ENCODE data around the gene LRRC30.

Gene LRRC30

GRCh38 chr18:7236072-7236471, 5.2 kb downstream of the LRRC30 start:
- H3K27ac ChIP-seq (ENCODE audit: insufficient read depth, low read depth, low read length, poor library complexity, severe bottlenecking): no peak overlapping the region
- WGBS, 2 experiments: 86 to 97% methylated on average over 2 of the region's 2 CpGs
- no peak overlapping the region for H3K4me3 ChIP-seq (ENCODE audit: insufficient read depth, low read depth, low read length)

GRCh38 chr18:7236933-7237332, 6.0 kb downstream of the LRRC30 start:
- Histone ChIP-seq H3K36me3 (ENCODE audit: control insufficient read depth, insufficient read depth, low read length) (no peaks in the 10 kb centered on the region), H3K4me1 (ENCODE audit: control insufficient read depth, insufficient read depth, low read length) (no peaks in the 10 kb centered on the region), H3K27ac (ENCODE audit: insufficient read depth, low read depth, low read length, poor library complexity, severe bottlenecking) (no peak overlapping the region), H3K4me3 (ENCODE audit: insufficient read depth, low read depth, low read length) (no peak overlapping the region), H3K9me3 (ENCODE audit: control insufficient read depth, low read length) (no peaks in the 10 kb centered on the region), H3K27me3 (ENCODE audit: control insufficient read depth, insufficient read depth, low read length, poor library complexity, severe bottlenecking) (no peaks in the 10 kb centered on the region)
- WGBS, 2 experiments: 95 to 97% methylated on average over 8 of the region's 8 CpGs

More at GRCh38 chr18:7236072-7236471, 5.2 kb downstream of the LRRC30 start:
- no peaks in the 10 kb centered on the region for H3K9me3 ChIP-seq (ENCODE audit: control insufficient read depth, low read length)
- no peaks in the 10 kb centered on the region for H3K4me1 ChIP-seq (ENCODE audit: control insufficient read depth, insufficient read depth, low read length)
- no peaks in the 10 kb centered on the region for H3K27me3 ChIP-seq (ENCODE audit: control insufficient read depth, insufficient read depth, low read length, poor library complexity, severe bottlenecking)
- H3K36me3 ChIP-seq (ENCODE audit: control insufficient read depth, insufficient read depth, low read length): no peaks in the 10 kb centered on the region

GRCh38 chr18:7237673-7238272, 6.9 kb downstream of the LRRC30 start:
- H3K27ac ChIP-seq (ENCODE audit: insufficient read depth, low read depth, low read length, poor library complexity, severe bottlenecking): no peak overlapping the region
- no peaks in the 10 kb centered on the region for H3K4me1 ChIP-seq (ENCODE audit: control insufficient read depth, insufficient read depth, low read length)
- WGBS, 2 experiments: 91 to 92% methylated on average over 6 of the region's 6 CpGs
- H3K27me3 ChIP-seq (ENCODE audit: control insufficient read depth, insufficient read depth, low read length, poor library complexity, severe bottlenecking): no peaks in the 10 kb centered on the region
- H3K9me3 ChIP-seq (ENCODE audit: control insufficient read depth, low read length): no peaks in the 10 kb centered on the region
- H3K4me3 ChIP-seq (ENCODE audit: insufficient read depth, low read depth, low read length): no peak overlapping the region
- no peaks in the 10 kb centered on the region for H3K36me3 ChIP-seq (ENCODE audit: control insufficient read depth, insufficient read depth, low read length)

GRCh38 chr18:7242926-7243325, 12.0 kb downstream of the LRRC30 start:
- Histone ChIP-seq H3K27ac (ENCODE audit: insufficient read depth, low read depth, low read length, poor library complexity, severe bottlenecking) (no peak overlapping the region), H3K27me3 (ENCODE audit: control insufficient read depth, insufficient read depth, low read length, poor library complexity, severe bottlenecking) (no peaks in the 10 kb centered on the region), H3K4me3 (ENCODE audit: insufficient read depth, low read depth, low read length) (no peak overlapping the region), H3K9me3 (ENCODE audit: control insufficient read depth, low read length) (no peaks in the 10 kb centered on the region), H3K4me1 (ENCODE audit: control insufficient read depth, insufficient read depth, low read length) (peaks cover 5% of the 10 kb centered on the region), H3K36me3 (ENCODE audit: control insufficient read depth, insufficient read depth, low read length) (no peaks in the 10 kb centered on the region)
- WGBS, 2 experiments: 93 to 97% methylated on average over 4 of the region's 4 CpGs

- Histone ChIP-seq H3K36me3 (ENCODE audit: control insufficient read depth, insufficient read depth, low read length) (no peaks in the 10 kb centered on the region), H3K9me3 (ENCODE audit: control insufficient read depth, low read length) (no peaks in the 10 kb centered on the region), H3K27ac (ENCODE audit: insufficient read depth, low read depth, low read length, poor library complexity, severe bottlenecking) (peak overlapping the region; percentile 76), H3K4me1 (ENCODE audit: control insufficient read depth, insufficient read depth, low read length) (peaks cover 20% of the 10 kb centered on the region), H3K4me3 (ENCODE audit: insufficient read depth, low read depth, low read length) (no peak overlapping the region), H3K27me3 (ENCODE audit: control insufficient read depth, insufficient read depth, low read length, poor library complexity, severe bottlenecking) (no peaks in the 10 kb centered on the region)
- 95 to 98% methylated on average over 6 of the region's 6 CpGs for WGBS, 2 experiments
These were observed 18.0 kb downstream of the LRRC30 start for GRCh38 chr18:7248877-7249276.

GRCh38 chr18:7254163-7254562, 23.3 kb downstream of the LRRC30 start:
- Histone ChIP-seq H3K4me3 (ENCODE audit: insufficient read depth, low read depth, low read length) (no peak overlapping the region), H3K9me3 (ENCODE audit: control insufficient read depth, low read length) (no peaks in the 10 kb centered on the region), H3K4me1 (ENCODE audit: control insufficient read depth, insufficient read depth, low read length) (peaks cover 6% of the 10 kb centered on the region), H3K36me3 (ENCODE audit: control insufficient read depth, insufficient read depth, low read length) (no peaks in the 10 kb centered on the region), H3K27me3 (ENCODE audit: control insufficient read depth, insufficient read depth, low read length, poor library complexity, severe bottlenecking) (no peaks in the 10 kb centered on the region), H3K27ac (ENCODE audit: insufficient read depth, low read depth, low read length, poor library complexity, severe bottlenecking) (no peak overlapping the region)
- WGBS, 2 experiments: 92 to 94% methylated on average over 5 of the region's 5 CpGs

GRCh38 chr18:7255054-7255453, 24.2 kb downstream of the LRRC30 start:
- no peaks in the 10 kb centered on the region for H3K9me3 ChIP-seq (ENCODE audit: control insufficient read depth, low read length)
- H3K36me3 ChIP-seq (ENCODE audit: control insufficient read depth, insufficient read depth, low read length): no peaks in the 10 kb centered on the region
- H3K4me1 ChIP-seq (ENCODE audit: control insufficient read depth, insufficient read depth, low read length): peaks cover 3% of the 10 kb centered on the region
- H3K4me3 ChIP-seq (ENCODE audit: insufficient read depth, low read depth, low read length): no peak overlapping the region
- H3K27ac ChIP-seq (ENCODE audit: insufficient read depth, low read depth, low read length, poor library complexity, severe bottlenecking): no peak overlapping the region
- 96% methylated on average over 8 of the region's 8 CpGs for WGBS, 2 experiments
- no peaks in the 10 kb centered on the region for H3K27me3 ChIP-seq (ENCODE audit: control insufficient read depth, insufficient read depth, low read length, poor library complexity, severe bottlenecking)

GRCh38 chr18:7255643-7256042, 24.8 kb downstream of the LRRC30 start:
- no peaks in the 10 kb centered on the region for H3K27me3 ChIP-seq (ENCODE audit: control insufficient read depth, insufficient read depth, low read length, poor library complexity, severe bottlenecking)
- no peak overlapping the region for H3K27ac ChIP-seq (ENCODE audit: insufficient read depth, low read depth, low read length, poor library complexity, severe bottlenecking)
- H3K36me3 ChIP-seq (ENCODE audit: control insufficient read depth, insufficient read depth, low read length): no peaks in the 10 kb centered on the region
- H3K4me3 ChIP-seq (ENCODE audit: insufficient read depth, low read depth, low read length): no peak overlapping the region
- WGBS, 2 experiments: 86 to 95% methylated on average over 5 of the region's 5 CpGs
- H3K4me1 ChIP-seq (ENCODE audit: control insufficient read depth, insufficient read depth, low read length): peaks cover 3% of the 10 kb centered on the region
- H3K9me3 ChIP-seq (ENCODE audit: control insufficient read depth, low read length): no peaks in the 10 kb centered on the region

GRCh38 chr18:7256618-7257425, 25.9 kb downstream of the LRRC30 start:
- no peak overlapping the region for H3K4me3 ChIP-seq (ENCODE audit: insufficient read depth, low read depth, low read length)
- 33 to 37% methylated on average over 10 of the region's 10 CpGs for WGBS, 2 experiments
- H3K4me1 ChIP-seq (ENCODE audit: control insufficient read depth, insufficient read depth, low read length): peaks cover 3% of the 10 kb centered on the region
- H3K27ac ChIP-seq (ENCODE audit: insufficient read depth, low read depth, low read length, poor library complexity, severe bottlenecking): no peak overlapping the region
- H3K27me3 ChIP-seq (ENCODE audit: control insufficient read depth, insufficient read depth, low read length, poor library complexity, severe bottlenecking): no peaks in the 10 kb centered on the region
- H3K9me3 ChIP-seq (ENCODE audit: control insufficient read depth, low read length): no peaks in the 10 kb centered on the region
- H3K36me3 ChIP-seq (ENCODE audit: control insufficient read depth, insufficient read depth, low read length): no peaks in the 10 kb centered on the region

GRCh38 chr18:7257426-7257740, 26.5 kb downstream of the LRRC30 start:
- no peak overlapping the region for H3K4me3 ChIP-seq (ENCODE audit: insufficient read depth, low read depth, low read length)

More at GRCh38 chr18:7257426-7257740, 26.5 kb downstream of the LRRC30 start:
- Histone ChIP-seq H3K4me1 (ENCODE audit: control insufficient read depth, insufficient read depth, low read length) (peaks cover 3% of the 10 kb centered on the region), H3K27ac (ENCODE audit: insufficient read depth, low read depth, low read length, poor library complexity, severe bottlenecking) (no peak overlapping the region), H3K9me3 (ENCODE audit: control insufficient read depth, low read length) (no peaks in the 10 kb centered on the region), H3K27me3 (ENCODE audit: control insufficient read depth, insufficient read depth, low read length, poor library complexity, severe bottlenecking) (no peaks in the 10 kb centered on the region), H3K36me3 (ENCODE audit: control insufficient read depth, insufficient read depth, low read length) (no peaks in the 10 kb centered on the region)
- WGBS, 2 experiments: 73 to 78% methylated on average over 3 of the region's 3 CpGs

Data from ectodermal cell (in vitro differentiated cells).